ENCODE measurements around the gene ARHGDIB.

The ARHGDIB gene

DNA sequence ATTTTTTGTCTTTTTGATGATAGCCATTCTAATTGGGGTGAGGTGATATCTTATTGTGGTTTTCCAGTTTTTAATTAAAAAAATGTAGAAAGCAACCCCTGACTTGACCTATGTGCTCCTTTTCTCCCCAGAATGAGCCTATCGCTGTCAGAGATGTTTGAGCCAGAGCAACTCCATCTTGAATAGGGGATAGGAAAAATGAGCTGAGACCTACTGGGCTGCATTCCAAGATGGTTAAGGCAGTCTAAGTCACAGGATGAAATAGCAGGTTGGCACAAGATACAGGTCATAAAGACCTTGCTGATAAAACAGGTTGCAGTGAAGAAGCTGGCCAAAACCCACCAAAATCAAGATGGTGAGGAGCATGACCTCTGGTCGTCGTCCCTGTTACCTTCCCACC is 36.9 kb downstream of the ARHGDIB start:
- DNase-seq = no peak

DNA sequence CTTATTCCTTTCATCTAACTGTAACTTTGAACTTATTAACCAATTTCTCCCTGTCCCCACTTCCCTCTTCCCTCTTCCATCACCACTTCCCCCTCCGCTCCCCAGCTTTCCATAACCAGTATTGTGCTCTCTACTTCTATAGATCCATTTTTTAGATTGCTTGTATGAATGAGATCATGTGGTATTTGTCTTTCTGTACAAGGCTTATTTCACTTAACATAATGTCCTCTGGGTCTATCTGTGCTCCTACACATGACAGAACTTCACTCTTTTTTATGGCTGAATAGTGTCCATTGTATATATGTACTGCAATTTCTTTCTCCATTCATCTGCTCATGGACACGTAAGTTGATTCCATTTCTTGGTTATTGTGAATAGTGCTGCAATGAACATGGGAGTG is 37.5 kb downstream of the ARHGDIB start:
- DNase-seq = no peak

DNA sequence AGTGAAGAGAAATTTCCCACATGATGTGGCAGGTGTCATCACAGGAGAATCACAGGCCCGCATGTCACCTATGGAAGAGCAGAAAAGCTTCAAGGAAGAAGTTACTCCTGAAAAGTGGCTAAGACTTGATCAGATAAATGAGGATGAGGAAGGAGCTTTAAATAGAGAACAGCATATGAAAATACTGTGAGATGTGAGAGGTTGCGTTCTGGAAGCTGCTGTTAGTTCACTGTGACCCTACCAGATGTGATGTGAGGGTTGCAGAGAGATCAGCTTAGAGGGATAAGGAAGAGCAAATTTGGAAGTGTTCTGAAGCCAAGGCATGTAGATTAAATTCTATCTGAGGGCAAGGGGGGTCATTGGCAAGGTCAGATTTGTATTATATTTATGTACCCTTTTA is 40.2 kb downstream of the ARHGDIB start:
- no peak for DNase-seq

DNA sequence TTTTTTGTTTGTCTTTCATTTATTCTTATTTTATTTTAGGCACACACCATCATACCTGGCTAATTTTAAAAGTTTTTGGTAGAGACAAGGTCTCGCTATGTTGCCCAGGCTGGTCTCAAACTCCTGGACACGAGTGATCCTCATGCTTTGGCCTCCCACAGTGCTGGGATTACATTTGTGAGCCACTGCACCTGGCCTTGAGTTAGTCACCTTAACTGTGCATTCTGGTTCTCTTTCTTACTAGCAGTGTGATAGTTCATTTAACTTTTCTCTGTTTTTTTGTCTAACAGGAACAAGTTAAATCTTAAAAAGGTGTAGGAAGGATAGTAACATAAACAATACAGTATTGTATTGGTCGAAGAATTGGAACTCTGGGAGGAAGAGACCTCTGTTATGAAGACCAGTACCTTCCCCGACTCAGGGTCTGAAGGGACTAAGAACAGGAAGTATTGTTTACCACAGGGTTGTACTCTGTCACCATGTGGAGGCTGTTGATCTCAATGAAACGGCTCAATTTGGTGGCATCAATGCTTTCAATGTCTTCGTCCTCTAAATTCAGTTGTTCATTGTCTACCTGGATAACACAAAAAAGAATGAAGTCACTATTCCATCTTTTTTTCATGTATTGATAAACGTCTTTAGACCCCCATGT is 40.8 kb downstream of the ARHGDIB start:
- no peak for DNase-seq

DNA sequence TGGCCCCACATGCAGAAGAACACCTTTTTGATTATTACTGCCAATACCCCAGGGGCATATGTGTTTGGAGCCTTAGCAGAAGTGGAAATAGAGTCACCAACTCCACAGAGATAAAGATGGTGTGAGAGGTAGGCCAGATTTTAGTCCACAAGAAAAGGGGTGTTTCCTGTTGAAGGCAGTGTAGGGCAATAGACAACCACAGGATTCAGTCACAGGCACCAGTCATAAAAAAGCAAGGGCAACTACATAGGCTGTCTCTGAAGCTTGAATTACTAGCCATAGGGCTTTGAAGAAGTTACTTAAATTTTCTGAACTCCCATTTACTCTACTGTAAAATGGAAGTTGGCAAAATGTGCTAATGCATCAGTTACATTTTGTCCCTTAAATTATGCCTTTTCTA is 41.9 kb downstream of the ARHGDIB start:
- DNase-seq = no peak

DNA sequence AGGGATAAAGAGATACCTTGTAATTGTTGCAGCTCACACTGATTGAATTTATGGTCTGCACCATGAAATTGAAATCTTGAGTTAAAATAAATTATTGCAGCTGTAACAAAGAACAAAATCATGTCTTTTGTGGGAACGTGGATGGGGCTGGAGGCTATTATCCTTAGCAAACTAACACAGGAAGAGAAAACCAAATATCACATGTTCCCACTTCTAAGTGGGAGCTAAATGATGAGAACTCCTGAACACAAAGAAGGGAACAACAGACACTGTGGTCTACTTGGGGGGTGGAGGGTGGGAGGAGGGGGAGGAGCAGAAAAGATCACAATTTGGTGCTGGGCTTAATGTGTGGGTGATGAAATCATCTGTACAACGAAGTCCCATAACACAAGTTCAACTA is 45.7 kb downstream of the ARHGDIB start:
- DNase-seq = no peak

DNA sequence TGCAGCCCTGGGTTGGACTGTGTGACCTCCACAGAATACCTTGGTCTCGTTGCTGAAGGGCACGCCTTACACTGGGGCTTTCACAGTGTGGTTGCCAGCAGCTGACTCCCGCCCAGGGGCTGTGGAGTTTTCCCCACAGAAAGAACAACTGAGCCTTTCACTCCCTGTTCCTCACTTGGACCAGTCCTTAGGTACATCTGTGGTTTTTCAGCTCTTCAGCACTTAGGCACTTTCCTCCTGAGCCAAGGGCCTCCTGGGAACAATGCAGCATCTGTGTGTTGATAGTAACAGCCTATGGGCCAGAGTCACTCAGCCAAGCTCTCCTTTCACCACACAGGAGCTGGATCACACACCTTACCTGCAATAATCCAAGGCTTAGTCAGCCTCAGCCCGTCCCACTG is 48.0 kb downstream of the ARHGDIB start:
- peak; percentile 64 for DNase-seq

DNA sequence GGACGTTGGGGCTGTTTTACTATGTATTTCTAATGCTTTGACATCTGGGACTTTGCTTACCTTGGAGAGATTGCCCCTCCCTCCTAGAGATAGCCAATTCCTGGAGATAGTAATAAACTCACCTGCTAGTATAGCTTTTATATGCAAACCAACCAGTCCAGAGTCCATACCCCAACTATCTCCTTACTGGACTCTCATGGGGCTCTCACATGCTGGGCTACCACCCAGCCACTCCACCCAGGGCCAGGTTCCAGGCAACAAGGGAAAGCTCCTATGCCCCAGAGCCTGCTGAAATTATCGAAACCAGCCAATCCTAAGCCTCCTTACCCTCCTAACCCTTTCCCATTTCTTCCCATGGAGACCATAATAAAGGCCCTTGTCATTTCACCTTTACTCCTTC is 50.3 kb downstream of the ARHGDIB start:
- no peak for DNase-seq

DNA sequence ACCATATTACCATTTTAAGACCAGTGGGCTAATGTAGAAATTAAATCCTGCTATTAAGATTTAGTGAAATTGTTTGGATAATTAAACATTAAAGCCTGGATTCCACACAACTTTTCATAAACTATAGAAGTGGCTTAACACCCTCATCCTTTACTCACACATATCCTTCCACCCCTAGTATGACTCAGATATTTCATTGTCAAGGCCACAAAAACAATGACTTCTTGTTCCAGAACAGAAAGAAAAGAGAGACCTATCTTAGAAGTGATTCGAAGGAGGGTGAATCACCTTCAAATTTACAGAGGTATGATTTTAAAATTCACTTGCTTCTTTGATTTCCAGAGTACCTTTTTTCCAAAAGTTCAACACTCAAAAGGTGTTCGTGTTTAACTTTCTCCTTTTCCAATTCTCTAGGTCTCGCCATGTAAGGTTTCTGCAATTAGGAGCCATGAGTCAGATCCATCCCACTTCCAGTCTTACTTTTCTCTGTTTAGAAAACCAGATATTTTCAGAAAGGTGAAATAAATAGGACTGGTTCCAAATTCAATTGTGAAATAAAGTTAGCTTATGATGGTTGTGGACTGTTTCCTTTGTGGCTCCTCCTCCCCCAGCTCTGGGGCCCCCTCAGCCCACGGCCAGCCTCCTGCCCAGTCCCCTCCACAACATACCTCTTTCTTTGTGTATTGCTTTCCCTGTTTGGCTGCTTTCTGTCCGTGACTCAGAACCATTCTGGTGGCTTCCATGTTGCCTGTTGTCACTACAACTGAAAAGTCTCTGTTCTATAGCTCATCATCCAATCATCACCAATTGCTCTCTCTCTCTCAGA is 51.1 kb downstream of the ARHGDIB start:
- no peak for DNase-seq

DNA sequence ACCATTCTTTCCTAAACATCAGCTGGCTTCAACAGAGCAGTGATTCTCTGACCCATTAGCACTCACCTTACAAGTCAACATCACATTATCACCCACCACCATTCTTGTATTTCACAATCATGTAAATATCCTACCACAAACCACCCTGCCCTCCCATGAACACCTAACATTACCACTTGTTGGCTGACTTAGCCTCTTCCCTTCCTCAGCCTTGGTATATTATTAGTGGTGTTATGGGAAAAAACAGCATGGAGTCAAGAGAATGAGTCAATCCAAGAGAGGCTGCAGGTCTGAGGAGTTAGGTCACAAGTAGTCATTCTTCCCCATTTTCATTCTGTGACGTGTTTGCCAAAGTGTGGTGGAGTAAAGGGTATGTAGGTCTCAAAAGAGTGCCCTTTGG is 53.4 kb downstream of the ARHGDIB start:
- DNase-seq = no peak

DNA sequence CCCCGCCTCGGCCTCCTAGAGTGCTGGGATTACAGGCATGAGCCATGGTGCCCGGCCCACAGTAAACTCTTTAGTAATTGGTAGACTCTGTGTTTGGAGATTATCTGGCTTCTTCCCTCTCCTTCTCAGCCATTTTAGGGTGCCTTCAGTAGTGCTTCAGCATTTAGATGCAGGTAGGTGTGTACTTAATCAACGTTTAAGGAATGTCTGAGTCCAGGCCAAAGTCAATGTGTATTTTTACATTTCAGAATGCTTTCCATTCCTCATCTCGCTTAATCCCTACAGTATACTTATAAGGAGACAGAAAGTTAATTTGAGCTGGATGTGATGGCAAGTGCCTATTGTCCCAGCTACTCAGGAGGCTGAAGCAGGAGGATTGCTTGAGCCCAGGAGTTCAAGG is 55.3 kb downstream of the ARHGDIB start:
- no peak for DNase-seq

DNA sequence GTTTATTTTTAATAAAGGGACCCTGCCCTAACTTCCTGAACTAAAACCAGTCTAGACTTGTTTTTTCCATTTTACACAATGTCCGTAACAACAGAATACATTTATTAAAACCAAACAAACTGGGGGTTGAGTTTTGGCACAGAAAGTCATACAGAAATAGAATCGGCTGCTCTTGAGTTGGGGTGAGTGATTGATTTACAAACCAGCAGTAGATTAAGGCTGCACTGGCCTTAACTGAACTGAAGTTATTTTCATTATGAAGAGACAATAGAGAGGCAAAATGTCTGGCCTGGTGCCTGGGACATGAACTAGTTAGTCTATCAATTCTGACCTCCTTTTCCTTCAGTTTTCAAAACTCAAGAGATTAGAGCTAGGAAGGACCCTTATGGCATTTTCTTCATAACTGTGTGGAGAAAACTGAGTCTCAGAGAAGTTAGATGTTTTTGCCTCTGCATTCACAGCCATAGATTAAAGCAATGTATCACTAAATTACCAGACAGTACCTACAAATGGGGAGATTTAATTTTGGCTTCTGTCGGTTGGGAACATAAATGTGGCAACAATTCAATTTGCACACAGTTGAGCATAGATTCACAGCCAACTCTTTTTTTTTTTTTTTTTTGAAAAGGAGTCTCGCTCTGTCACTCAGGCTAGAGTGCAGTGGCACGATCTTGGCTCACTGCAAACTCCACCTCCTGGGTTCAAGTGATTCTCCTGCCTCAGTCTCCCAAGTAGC is 56.0 kb downstream of the ARHGDIB start:
- no peak for DNase-seq

DNA sequence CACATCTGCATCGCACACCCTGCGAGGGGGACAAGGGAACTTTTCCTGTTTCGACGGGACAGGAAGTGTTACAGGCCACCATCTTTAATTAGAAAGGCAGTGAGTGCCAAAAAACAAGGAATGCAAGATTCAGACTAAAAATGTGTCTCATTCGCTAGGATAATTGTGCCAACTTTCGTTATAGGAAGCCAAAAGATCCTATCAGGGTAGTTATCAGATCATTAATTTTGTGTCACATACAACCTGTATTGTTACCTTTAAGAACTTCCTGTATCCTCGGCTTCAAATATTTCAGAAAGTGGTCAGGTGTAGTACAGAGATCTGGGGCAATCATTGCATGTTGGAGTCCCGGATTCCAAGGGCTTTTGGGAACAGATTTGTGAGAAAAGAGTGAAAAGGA is 56.5 kb downstream of the ARHGDIB start:
- DNase-seq = no peak

DNA sequence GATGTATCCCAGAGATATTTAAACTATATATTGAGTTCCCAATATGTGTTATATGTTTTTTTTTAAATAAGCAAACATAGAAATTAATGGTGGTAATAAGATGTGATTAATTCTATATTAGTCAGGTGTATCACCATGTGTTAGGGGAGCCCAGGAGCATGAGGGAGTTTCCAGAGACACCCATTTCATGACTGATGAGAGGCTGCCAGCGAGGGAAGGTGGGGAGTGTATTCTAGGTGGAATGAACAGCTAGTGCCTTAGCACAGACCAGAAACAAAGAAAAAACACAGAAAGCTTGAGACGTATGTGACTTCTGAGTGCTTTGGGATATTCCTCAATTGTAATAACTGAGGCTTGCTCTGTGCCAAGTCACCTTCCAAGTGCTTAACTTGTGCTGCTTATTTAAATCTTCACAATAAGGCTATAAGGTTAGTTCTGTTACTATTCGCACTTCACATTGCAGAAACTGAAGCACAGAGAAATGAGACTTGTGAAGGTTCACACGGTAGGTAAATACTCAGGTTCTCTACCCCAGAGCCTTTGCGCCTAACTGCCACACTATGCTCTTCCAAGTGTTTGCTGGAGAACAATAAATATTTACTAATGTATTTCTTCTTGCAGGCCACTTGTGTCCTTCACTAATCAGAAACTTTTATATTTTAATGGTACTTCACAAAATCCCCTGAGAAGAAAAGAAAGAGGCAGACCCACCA is 57.9 kb downstream of the ARHGDIB start:
- no peak for DNase-seq

DNA sequence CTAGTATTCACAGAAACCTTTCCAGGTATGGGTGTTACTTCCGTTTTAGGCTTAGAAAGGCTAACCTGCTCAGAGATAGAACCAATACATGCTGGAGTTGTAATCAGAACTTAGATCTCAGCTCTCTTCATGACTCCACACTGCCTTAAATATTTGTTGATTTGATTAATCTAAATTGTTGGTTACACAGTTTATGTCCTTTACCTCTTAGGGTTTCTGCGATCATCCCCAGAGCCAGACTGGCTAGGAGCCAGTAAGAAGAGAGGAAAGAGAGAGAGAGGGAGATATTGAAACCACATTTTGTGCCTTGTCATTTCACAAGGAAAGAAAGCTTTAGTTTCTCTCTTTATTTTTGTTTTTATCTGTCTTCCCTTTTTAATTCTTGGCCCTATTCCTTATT is 58.9 kb downstream of the ARHGDIB start:
- DNase-seq = no peak

DNA sequence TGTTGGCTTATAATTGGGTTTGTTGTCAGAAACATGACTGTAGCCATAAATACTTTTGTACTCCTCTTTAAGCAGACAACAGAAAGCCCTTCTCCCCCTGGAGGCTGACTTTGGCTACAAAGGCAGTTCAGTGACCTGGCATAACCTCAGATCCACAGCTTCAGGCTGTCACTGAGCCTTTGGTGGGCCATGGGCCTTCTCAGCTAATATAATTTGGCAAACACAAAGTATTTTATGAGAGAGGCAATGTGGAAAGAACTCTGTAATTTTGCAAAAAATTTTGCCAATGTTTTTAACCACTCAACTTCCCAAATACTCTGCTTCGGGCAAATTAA is 60.2 kb downstream of the ARHGDIB start:
- no peak for DNase-seq

DNA sequence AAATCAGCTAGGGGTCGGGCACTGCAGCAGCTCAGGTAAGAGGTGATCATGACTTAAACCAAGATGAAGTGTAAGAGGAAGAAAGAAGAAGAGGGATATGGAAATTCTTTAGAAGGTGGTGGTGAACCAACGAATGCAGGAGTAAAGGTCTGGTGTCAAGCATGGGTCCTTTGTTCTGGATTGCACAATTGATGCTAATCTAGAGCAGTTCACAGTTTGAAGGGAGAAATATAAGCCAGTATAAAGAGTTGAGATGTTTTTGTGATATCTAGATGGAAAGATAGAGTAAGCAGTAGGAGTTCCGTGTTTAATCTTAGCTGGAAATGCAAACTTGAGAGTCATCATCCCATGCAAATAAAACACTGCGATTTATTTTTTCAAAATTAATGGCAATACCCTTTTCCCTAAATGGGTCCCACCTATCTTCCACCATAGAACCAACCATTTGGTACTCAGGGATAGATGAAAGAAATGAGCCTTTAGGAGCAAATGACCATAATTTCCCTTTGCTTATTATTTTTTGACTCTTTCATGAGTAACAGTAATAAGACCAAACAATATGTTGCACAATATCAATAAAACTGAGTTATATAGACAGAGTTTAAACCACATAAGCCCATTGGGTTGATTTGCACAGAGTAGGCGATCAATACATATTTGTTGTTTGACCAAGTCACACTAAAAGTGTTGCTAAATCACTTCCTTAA is 60.7 kb downstream of the ARHGDIB start:
- DNase-seq = no peak

DNA sequence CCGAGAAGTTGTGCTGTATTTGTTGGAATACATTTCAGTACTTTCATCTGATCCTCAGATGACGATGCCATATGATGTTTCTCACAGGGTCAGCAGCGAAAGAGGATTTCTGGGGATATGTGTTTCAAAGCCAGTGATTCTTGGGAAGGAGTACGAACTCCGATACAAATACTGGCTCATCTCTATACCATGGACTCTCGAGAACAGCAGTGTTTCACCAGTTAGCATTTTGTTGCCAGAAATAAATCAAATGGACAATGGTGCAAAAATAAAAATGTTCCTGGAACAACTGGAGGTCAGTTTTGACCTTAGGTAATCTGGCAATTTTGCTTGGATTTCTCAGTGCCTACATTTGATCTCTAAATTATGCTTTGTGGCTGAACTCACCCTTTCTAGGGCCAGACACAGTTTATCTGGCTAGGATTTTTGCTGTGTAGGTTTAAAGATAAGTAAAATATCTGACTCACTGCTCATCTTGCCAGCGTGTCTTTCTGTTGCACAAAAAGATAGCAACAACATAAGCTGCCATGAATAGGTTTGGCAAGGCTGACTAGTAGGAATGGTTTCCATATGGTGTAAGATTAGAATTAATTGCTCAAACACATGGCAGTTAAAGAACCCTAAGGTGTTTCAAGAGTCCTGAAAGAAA is 64.8 kb downstream of the ARHGDIB start:
- no peak for DNase-seq

DNA sequence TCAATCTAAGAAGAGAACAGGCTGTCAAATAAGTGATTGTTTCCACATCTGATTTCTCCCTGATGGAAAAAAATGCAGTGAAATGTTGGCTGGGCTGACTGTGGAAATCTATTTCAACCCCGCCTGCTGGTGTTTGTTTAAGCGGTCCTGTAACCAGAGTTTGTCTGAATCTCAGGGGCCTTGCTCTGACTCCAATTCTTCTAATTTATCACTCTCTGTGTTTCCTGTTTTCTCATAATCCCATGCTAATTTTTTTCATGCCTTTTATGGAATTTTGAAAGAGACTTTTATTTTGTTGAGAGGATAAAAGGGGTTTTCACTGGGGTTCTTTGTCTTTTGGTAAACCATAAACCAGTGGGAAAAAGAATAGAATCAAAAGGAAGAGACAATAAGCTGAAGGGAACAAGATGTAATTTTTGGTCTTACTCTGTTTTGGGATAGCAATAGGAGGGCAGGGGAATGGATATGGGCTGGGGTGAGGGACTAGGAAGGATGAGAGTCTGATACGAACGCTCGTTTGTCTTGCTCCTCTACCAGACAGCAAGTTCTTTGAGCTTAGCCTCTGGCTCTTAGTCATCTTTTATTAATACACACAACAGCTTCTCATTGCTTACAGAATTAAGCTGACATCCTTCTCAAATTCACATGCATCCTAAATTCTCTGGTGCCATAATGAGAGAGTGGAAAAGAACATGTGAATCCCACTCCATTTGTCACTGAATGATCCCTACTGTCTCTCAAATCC is 67.7 kb downstream of the ARHGDIB start:
- DNase-seq = no peak

DNA sequence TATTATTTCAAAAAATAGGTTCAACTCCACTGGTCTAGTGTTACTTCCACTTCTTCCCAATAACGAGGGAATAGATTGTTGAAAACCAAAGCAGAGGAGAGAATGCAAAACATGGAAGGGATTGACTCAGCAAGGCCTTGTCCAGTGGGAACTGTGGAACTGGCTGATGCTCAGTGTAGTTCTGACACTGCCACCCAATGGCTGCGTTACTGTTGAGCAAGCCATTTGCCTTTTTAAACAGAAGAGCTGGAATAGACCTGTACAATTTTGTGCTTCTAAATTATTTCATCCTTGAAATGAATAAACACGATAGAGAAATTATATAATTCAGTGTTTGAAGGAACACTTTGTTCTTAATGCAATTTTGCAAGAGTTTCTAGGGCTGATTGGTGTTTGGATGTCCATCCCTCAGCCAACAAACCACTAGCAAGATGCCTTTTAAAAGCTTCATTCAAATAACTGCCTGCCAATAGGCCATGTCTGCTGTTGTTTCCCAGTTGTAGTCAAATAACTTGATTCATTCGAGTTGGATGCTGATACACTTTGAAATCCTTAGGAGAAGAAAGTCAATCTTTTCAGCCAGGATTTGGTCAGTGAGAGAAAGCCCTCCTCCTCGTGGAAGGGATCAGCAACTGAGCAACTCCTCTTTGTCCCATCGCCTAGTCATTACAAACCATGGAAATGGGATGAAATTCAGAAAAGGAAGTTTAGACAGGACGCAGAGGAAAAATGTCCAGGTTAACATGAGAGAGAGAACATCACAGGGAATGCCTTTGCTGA is 68.5 kb downstream of the ARHGDIB start:
- DNase-seq = no peak
